A549 (cell line): ENCODE results near the gene METTL1. TPM values are rescaled to one million over a fixed set of nuclear protein-coding genes. Genes with fewer than 3 reads are reported as not detected.

ENCODE experiments used
- ATAC-seq, 2 experiments: fragments of 200-7000 bp in 1 of 2; fragments of >200 bp in 1 of 2; cut with Nextera tagmentation in 1 of 2; cut with Tn5 transposase in 1 of 2; 3 replicates each; pipeline versions ENCODE4 v1.8.0 to v1.9.1; 2018 to 2020; ENCODE audit warnings: mild to moderate bottlenecking in 1 of 2, moderate library complexity in 1 of 2
- CTCF ChIA-PET: fragments of 300-600 bp; sonication (Branson Sonifier 250); formaldehyde crosslinking; extraction: SDS; loops from one replicate; lab custom pipeline; 2021; ENCODE audit warnings: antibody characterized with exemption, inconsistent platforms; lab: Yijun Ruan, JAX
- POLR2A ChIA-PET: fragments of 350-600 bp; formaldehyde crosslinking; extraction: SDS; loops from one replicate; lab custom pipeline; 2021; ENCODE audit warnings: antibody characterized with exemption, inconsistent platforms; lab: Yijun Ruan, JAX
- DNase-seq, 2 experiments: peaks; one replicate each; pipeline versions ENCODE4 v3.0.0 to v3.0.0-alpha.2; 2011 to 2016; ENCODE audit warnings: low read depth in 1 of 2, low spot score in 1 of 2
- FAIRE-seq: peaks from 2 replicates; lab custom pipeline; 2011; peaks lifted over from hg19 to GRCh38; lab: Jason Lieb, UNC
- H3K27ac ChIP-seq, 2 experiments: fragments of >200 bp; sonication (Bioruptor Twin); formaldehyde crosslinking; 3 replicates each; pipeline ENCODE4 v1.5.1; 2016 to 2017
- H3K4me1 ChIP-seq: fragments of >200 bp; sonication (Bioruptor Twin); formaldehyde crosslinking; 3 replicates; pipeline ENCODE4 v1.6.1; 2016
- H3K4me2 ChIP-seq: fragments of >200 bp; sonication (Bioruptor Twin); formaldehyde crosslinking; 3 replicates; pipeline ENCODE4 v1.6.1; 2016
- H3K4me3 ChIP-seq: fragments of >200 bp; sonication (Bioruptor Twin); formaldehyde crosslinking; 3 replicates; pipeline ENCODE4 v1.5.1; 2016
- H3K9me3 ChIP-seq: fragments of >200 bp; sonication (Bioruptor Twin); formaldehyde crosslinking; 3 replicates; pipeline ENCODE4 v1.6.1; 2016
- BHLHE40 ChIP-seq: IDR thresholded peaks from 2 replicates; pipeline ENCODE4 v1.6.1; 2012; ENCODE audit warnings: low read depth, low read length, inconsistent platforms
- CBX2 ChIP-seq: fragments of 200-600 bp; sonication (generic); IDR thresholded peaks from 2 replicates; pipeline ENCODE4 v1.6.1; 2016; ENCODE audit warnings: low read depth, mild to moderate bottlenecking, borderline replicate concordance
- CBX8 ChIP-seq: fragments of 200-600 bp; sonication (generic); IDR thresholded peaks from 2 replicates; pipeline ENCODE4 v1.6.1; 2016
- CHD4 ChIP-seq: fragments of 200-600 bp; sonication (generic); IDR thresholded peaks from 2 replicates; pipeline ENCODE4 v1.6.1; 2016; ENCODE audit warnings: antibody characterized with exemption, mild to moderate bottlenecking, borderline replicate concordance
- EHF ChIP-seq: fragments of 250-450 bp; sonication (Bioruptor Pico); IDR thresholded peaks from 2 replicates; pipeline ENCODE4 v1.5.0; 2020; ENCODE audit warnings: mild to moderate bottlenecking
- EHMT2 ChIP-seq: fragments of 200-600 bp; sonication (generic); IDR thresholded peaks from 2 replicates; pipeline ENCODE4 v1.6.1; 2016; ENCODE audit warnings: antibody characterized with exemption, low read depth, mild to moderate bottlenecking, moderate library complexity
- ELK1 ChIP-seq: fragments of 150-350 bp; IDR thresholded peaks from 2 replicates; pipeline ENCODE4 v1.6.1; 2014; ENCODE audit warnings: low read depth, mild to moderate bottlenecking, low read length
- EP300 ChIP-seq, 2 experiments: fragments of >200 bp; sonication (Bioruptor Twin); formaldehyde crosslinking; IDR thresholded peaks; 2 replicates in 1 of 2; 3 replicates in 1 of 2; pipeline ENCODE4 v1.6.1; 2016 to 2017
- ESRRA ChIP-seq: fragments of 150-350 bp; IDR thresholded peaks from 2 replicates; pipeline ENCODE4 v1.6.1; 2014; ENCODE audit warnings: mild to moderate bottlenecking, low read length, borderline replicate concordance
- FOSB ChIP-seq: fragments of 250-450 bp; sonication (Bioruptor Pico); IDR thresholded peaks from 2 replicates; pipeline ENCODE4 v1.5.0; 2020; ENCODE audit warnings: mild to moderate bottlenecking, moderate library complexity
- FOSL2 ChIP-seq, 2 experiments: fragments of 450-650 bp in 1 of 2; fragments of >200 bp in 1 of 2; sonication (Bioruptor Twin) in 1 of 2; formaldehyde crosslinking; IDR thresholded peaks; 2 replicates each; pipeline versions ENCODE4 v1.5.0 to v1.6.1; 2016 to 2020; ENCODE audit warnings: mild to moderate bottlenecking in 1 of 2, moderate library complexity in 1 of 2
- FOXS1 ChIP-seq: fragments of 250-450 bp; sonication (Bioruptor Pico); IDR thresholded peaks from 2 replicates; pipeline ENCODE4 v1.5.0; 2020; ENCODE audit warnings: mild to moderate bottlenecking, moderate library complexity
- GATA3 ChIP-seq: IDR thresholded peaks from 2 replicates; pipeline ENCODE4 v1.6.1; 2012; ENCODE audit warnings: borderline replicate concordance
- HDAC2 ChIP-seq: fragments of 200-600 bp; sonication (generic); IDR thresholded peaks from 2 replicates; pipeline ENCODE4 v1.6.1; 2016
- HEYL ChIP-seq: fragments of 250-450 bp; sonication (Bioruptor Pico); IDR thresholded peaks from 2 replicates; pipeline ENCODE4 v1.8.0; 2021; ENCODE audit warnings: mild to moderate bottlenecking, moderate library complexity
- HOXA7 ChIP-seq: fragments of 250-450 bp; sonication (Bioruptor Pico); IDR thresholded peaks from 2 replicates; pipeline ENCODE4 v1.5.0; 2020; ENCODE audit warnings: mild to moderate bottlenecking, moderate library complexity
- HOXB13 ChIP-seq: fragments of 250-450 bp; sonication (Bioruptor Pico); IDR thresholded peaks from 2 replicates; pipeline ENCODE4 v1.5.0; 2020; ENCODE audit warnings: low read depth, mild to moderate bottlenecking, moderate library complexity
- JUNB ChIP-seq: fragments of >200 bp; sonication (Bioruptor Twin); formaldehyde crosslinking; IDR thresholded peaks from 2 replicates; pipeline ENCODE4 v1.6.1; 2016
- KDM1A ChIP-seq: fragments of 200-600 bp; sonication (generic); IDR thresholded peaks from 2 replicates; pipeline ENCODE4 v1.6.1; 2016; ENCODE audit warnings: low read depth, mild to moderate bottlenecking
- MAFK ChIP-seq: fragments of 450-650 bp; IDR thresholded peaks from 2 replicates; pipeline ENCODE4 v1.6.1; 2014; ENCODE audit not compliant: partially characterized antibody
- NR3C1 ChIP-seq: fragments of >200 bp; sonication (Bioruptor Twin); formaldehyde crosslinking; IDR thresholded peaks from 3 replicates; pipeline ENCODE4 v1.6.1; 2017
- PHF8 ChIP-seq: fragments of 200-600 bp; sonication (generic); IDR thresholded peaks from 2 replicates; pipeline ENCODE4 v1.6.1; 2016; ENCODE audit warnings: low read depth, mild to moderate bottlenecking, antibody characterized with exemption, moderate library complexity, borderline replicate concordance
- POLR2AphosphoS2 ChIP-seq: conservative IDR thresholded peaks from 2 replicates; pipeline ENCODE4 v1.6.1; 2012; ENCODE audit warnings: low read length, improper control_type of control experiment, inconsistent platforms
- RAD21 ChIP-seq, 2 experiments: fragments of >200 bp in 1 of 2; sonication (Bioruptor Twin) in 1 of 2; formaldehyde crosslinking in 1 of 2; IDR thresholded peaks in 1 of 2; conservative IDR thresholded peaks in 1 of 2; 2 replicates in 1 of 2; 3 replicates in 1 of 2; pipeline ENCODE4 v1.6.1; 2012 to 2018; ENCODE audit warnings: inconsistent platforms in 1 of 2
- RARB ChIP-seq: fragments of 250-450 bp; sonication (Bioruptor Pico); IDR thresholded peaks from 2 replicates; pipeline ENCODE4 v1.8.0; 2021; ENCODE audit warnings: mild to moderate bottlenecking, moderate library complexity
- REST ChIP-seq: fragments of 200-600 bp; sonication (generic); IDR thresholded peaks from 2 replicates; pipeline ENCODE4 v1.6.1; 2016; ENCODE audit warnings: antibody characterized with exemption, mild to moderate bottlenecking, moderate library complexity
- RNF2 ChIP-seq: fragments of 200-600 bp; sonication (generic); IDR thresholded peaks from 2 replicates; pipeline ENCODE4 v1.6.1; 2016; ENCODE audit warnings: low read depth, mild to moderate bottlenecking, antibody characterized with exemption, moderate library complexity, borderline replicate concordance
- TFCP2L1 ChIP-seq: fragments of 250-450 bp; sonication (Bioruptor Pico); IDR thresholded peaks from 2 replicates; pipeline ENCODE4 v1.5.0; 2021; ENCODE audit warnings: mild to moderate bottlenecking
- TP53 ChIP-seq: fragments of 250-450 bp; sonication (Bioruptor Pico); IDR thresholded peaks from 2 replicates; pipeline ENCODE4 v1.5.0; 2021; ENCODE audit warnings: mild to moderate bottlenecking, moderate library complexity
- USF2 ChIP-seq: fragments of 450-650 bp; IDR thresholded peaks from 2 replicates; pipeline ENCODE4 v1.6.1; 2014; ENCODE audit warnings: antibody characterized with exemption
- ZC3H11A ChIP-seq: fragments of 450-650 bp; IDR thresholded peaks from 2 replicates; pipeline ENCODE4 v1.6.1; 2014; ENCODE audit warnings: antibody characterized with exemption, mild to moderate bottlenecking
- ZNF302 ChIP-seq: fragments of 250-450 bp; sonication (Bioruptor Pico); IDR thresholded peaks from 2 replicates; pipeline ENCODE4 v1.9.0; 2021; ENCODE audit warnings: inconsistent platforms, mild to moderate bottlenecking, moderate library complexity
- ZSCAN20 ChIP-seq: fragments of 250-450 bp; sonication (Bioruptor Pico); IDR thresholded peaks from 2 replicates; pipeline ENCODE4 v1.8.0; 2022; ENCODE audit warnings: mild to moderate bottlenecking, moderate library complexity
- WGBS: methylation state at CpG from one replicate; pipeline ENCODE4 v1.1.6; 2017; ENCODE audit errors: missing lambda C conversion rate; 5-methylcytosine and 5-hydroxymethylcytosine counted together
- polyA plus RNA-seq, 4 experiments: library from polyadenylated mRNA; depleted of rRNA in 3 of 4; stranded (reverse); fragments of >200 nt; fragmentation: RNase III in 1 of 4; extraction: RNeasy Plus Mini Kit Qiagen cat#74134 plus additional on column Dnase treatment in 1 of 4; gene quantifications; 2 replicates in 3 of 4; 3 replicates in 1 of 4; pipeline ENCODE4 v1.2.3, GENCODE V29; 2011 to 2017
- TF ChIP-seq, protein P1 (sequence below): fragments of >200 bp; sonication (Bioruptor Twin); formaldehyde crosslinking; IDR thresholded peaks from 3 replicates; pipeline ENCODE4 v1.6.1; 2016

METTL1 gene
- polyA plus RNA-seq, 2 of the 4 experiments (the other 2 are of a cell fraction): 55.2 to 60.2 TPM

DNA sequence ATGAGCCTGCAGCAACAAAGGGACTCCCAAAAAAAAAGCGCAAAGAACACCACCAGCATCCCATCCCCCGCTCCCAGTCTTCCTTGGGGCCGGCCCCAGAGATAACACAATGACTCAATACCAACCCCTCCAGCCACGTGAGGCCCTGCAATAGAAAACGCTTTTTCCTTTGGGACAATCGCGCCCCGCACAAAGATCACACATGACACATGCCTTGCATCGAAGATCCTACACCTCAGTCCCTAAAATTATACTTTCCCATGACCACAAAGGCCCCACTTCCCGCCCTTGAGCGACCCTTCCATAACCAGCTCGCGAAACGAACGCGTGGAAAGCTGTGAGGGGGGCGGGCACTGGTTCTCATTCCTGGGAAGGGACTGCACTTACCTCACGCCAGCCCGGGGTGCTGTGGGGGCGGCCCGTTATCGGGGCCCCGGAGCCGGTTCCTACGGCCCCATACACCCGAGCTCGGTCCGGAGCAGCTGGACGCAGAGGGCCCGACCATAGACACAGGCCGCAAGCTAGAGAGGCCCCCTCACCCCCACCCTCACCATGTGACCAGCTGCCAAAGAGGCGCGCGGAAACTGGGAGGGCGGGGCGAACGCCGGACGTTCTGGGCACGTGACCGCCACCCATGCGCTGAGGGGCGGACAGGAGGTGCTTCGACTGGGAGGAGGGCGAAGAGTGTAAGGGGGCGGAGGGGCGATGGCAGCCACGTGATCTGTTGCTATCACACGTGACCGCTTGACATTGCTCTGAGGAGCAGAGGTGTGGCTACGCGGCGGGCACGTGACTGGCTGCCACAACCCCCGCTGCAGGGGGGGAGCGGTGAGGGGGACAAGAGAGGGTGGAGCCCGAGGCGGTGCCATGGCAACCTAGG lies 19.9 kb downstream of the METTL1 start, which contains the start of gene CDK4:
Gene CDK4, minus strand, starts transcription at position 523 of the 880 bp plus-strand sequence. CDS start 593 bp downstream, outside the sequence.
- peak; percentile 91 for FAIRE-seq
- H3K4me1 ChIP-seq: peaks cover 34% of the 10 kb centered on the region
- ATAC-seq: peak; percentile 52 to 85
- peak within 1 kb of the TSS; percentile 91 to 98 for H3K27ac ChIP-seq
- POLR2A ChIA-PET: interaction anchor here (1.0 kb wide), 2 partner anchors 20 to 26 kb away, joined by 3 read pairs; partner anchors contain the start of genes EEF1AKMT3 and METTL1
- no peaks in the 10 kb centered on the region for H3K9me3 ChIP-seq
- DNase-seq: peak; percentile 96 to 100
- peak within 1 kb of the TSS; percentile 88 for H3K4me2 ChIP-seq
- peak within 1 kb of the TSS; percentile 69 for H3K4me3 ChIP-seq
- CTCF ChIA-PET: interaction anchor here (0.6 to 1.0 kb wide), 3 partner anchors 15 to 26 kb away, joined by 3 read pairs; partner anchors contain the start of gene CYP27B1
- under 1% methylated on average over 38 of the region's 58 CpGs for WGBS
- peak; percentile 100 for TF ChIP-seq USF2
- TF ChIP-seq HOXA7 (CRISPR knock-in tag): peak; percentile 63; the same call in 1 of the 2 replicates
- TF ChIP-seq REST: no peak
- no peak for TF ChIP-seq MAFK
- no peak for TF ChIP-seq KDM1A
- no peak for TF ChIP-seq POLR2AphosphoS2
- TF ChIP-seq TFCP2L1: no peak
- TF ChIP-seq ESRRA: no peak
- TF ChIP-seq EP300 (IDR thresholded peaks at IDR 0.05): no peak
- no peak; the same call in 1 of the 2 replicates for TF ChIP-seq EHF
- TF ChIP-seq NR3C1: no peak
- no peak for TF ChIP-seq ZC3H11A
- TF ChIP-seq FOSL2 (IDR thresholded peaks at IDR 0.05): no peak
- TF ChIP-seq FOSL2 (CRISPR knock-in tag; IDR thresholded peaks at IDR 0.05): no peak; the same call in 1 of the 2 replicates
- TF ChIP-seq RAD21 (conservative IDR thresholded peaks at IDR 0.05 in 1 of 2, IDR thresholded peaks at IDR 0.05 in 1 of 2): no peak
- peak; percentile 66; the same call in 1 of the 2 replicates for TF ChIP-seq FOXS1 (CRISPR knock-in tag)
- TF ChIP-seq PHF8: peak; percentile 86
- TF ChIP-seq ZNF302 (CRISPR knock-in tag): no peak
- TF ChIP-seq ZSCAN20 (CRISPR knock-in tag): no peak
- TF ChIP-seq, protein P1, sequence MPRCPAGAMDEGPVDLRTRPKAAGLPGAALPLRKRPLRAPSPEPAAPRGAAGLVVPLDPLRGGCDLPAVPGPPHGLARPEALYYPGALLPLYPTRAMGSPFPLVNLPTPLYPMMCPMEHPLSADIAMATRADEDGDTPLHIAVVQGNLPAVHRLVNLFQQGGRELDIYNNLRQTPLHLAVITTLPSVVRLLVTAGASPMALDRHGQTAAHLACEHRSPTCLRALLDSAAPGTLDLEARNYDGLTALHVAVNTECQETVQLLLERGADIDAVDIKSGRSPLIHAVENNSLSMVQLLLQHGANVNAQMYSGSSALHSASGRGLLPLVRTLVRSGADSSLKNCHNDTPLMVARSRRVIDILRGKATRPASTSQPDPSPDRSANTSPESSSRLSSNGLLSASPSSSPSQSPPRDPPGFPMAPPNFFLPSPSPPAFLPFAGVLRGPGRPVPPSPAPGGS: peak; percentile 58; the same call in 1 of the 3 replicates
- TF ChIP-seq JUNB: no peak
- peak; percentile 45; the same call in 1 of the 2 replicates for TF ChIP-seq GATA3
- no peak for TF ChIP-seq HDAC2
- 0 out of 2 replicates have a peak, but pooled peaks have one; percentile 61 for TF ChIP-seq RARB
- no peak for TF ChIP-seq EHMT2
- no peak for TF ChIP-seq CBX2
- TF ChIP-seq HEYL: no peak
- no peak for TF ChIP-seq ELK1
- TF ChIP-seq CHD4: no peak
- no peak for TF ChIP-seq CBX8
- peak; percentile 97 for TF ChIP-seq BHLHE40
- no peak for TF ChIP-seq TP53 (CRISPR knock-in tag)
- no peak for TF ChIP-seq RNF2
- TF ChIP-seq FOSB (CRISPR knock-in tag): 0 out of 2 replicates have a peak, but pooled peaks have one; percentile 60
- TF ChIP-seq HOXB13 (CRISPR knock-in tag): 0 out of 2 replicates have a peak, but pooled peaks have one; percentile 63
